ENCODE measurements around the gene COL18A1.

- TF ChIP-seq CTCF (IDR thresholded peaks at IDR 0.05): no peak
- no peak for TF ChIP-seq EZH2 (IDR thresholded peaks at IDR 0.05; ENCODE audit: borderline replicate concordance, insufficient read depth, low read depth, low read length, poor library complexity, severe bottlenecking)
Measured at GRCh38 chr21:45481566-45481965, 76.6 kb downstream of the COL18A1 start.
